Fibroblast of mammary gland (primary cell): Measurements from ENCODE around the gene SLC4A7.
"Not testable (repeated sequence)": the region's sequence is repeated elsewhere in the genome, so short reads cannot be mapped to it uniquely, and the experiment has no call there.

ENCODE experiments used
- DNase-seq: peaks from one replicate; pipeline ENCODE4 v3.0.0-alpha.2; 2010; ENCODE audit warnings: low read depth
- H3K4me3 ChIP-seq: 2 replicates; pipeline ENCODE4 v1.5.1; 2011; ENCODE audit warnings: low read depth, mild to moderate bottlenecking, low read length, moderate library complexity; ENCODE audit not compliant: control insufficient read depth
- TF ChIP-seq, protein P1 (sequence below): conservative IDR thresholded peaks from 2 replicates; pipeline ENCODE4 v1.5.1; 2011; ENCODE audit warnings: low read depth, low read length, inconsistent platforms; ENCODE audit not compliant: control insufficient read depth, insufficient read depth

The SLC4A7 gene

DNA sequence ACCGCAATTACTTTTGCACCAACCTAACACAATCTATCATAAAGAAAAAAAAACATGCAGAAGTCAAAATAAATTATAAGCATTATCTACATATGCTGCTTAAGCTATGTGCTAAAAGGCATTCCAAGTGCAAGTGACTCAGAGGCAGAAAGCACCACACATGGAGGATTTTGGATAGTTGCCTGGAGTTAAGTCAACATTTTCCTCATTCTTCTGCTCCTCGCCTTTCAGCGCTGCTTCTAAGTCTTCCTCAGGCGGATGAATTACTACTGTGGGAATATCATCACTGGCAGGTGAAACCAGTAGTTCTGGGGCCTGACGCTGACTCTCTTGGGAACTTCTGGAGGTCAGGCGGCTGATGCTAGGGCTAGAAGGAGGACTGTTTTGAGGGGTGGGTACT is 53.1 kb downstream of the SLC4A7 start:
- TF ChIP-seq, protein P1, sequence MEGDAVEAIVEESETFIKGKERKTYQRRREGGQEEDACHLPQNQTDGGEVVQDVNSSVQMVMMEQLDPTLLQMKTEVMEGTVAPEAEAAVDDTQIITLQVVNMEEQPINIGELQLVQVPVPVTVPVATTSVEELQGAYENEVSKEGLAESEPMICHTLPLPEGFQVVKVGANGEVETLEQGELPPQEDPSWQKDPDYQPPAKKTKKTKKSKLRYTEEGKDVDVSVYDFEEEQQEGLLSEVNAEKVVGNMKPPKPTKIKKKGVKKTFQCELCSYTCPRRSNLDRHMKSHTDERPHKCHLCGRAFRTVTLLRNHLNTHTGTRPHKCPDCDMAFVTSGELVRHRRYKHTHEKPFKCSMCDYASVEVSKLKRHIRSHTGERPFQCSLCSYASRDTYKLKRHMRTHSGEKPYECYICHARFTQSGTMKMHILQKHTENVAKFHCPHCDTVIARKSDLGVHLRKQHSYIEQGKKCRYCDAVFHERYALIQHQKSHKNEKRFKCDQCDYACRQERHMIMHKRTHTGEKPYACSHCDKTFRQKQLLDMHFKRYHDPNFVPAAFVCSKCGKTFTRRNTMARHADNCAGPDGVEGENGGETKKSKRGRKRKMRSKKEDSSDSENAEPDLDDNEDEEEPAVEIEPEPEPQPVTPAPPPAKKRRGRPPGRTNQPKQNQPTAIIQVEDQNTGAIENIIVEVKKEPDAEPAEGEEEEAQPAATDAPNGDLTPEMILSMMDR = no peak
- H3K4me3 ChIP-seq = no peak overlapping the region

DNA sequence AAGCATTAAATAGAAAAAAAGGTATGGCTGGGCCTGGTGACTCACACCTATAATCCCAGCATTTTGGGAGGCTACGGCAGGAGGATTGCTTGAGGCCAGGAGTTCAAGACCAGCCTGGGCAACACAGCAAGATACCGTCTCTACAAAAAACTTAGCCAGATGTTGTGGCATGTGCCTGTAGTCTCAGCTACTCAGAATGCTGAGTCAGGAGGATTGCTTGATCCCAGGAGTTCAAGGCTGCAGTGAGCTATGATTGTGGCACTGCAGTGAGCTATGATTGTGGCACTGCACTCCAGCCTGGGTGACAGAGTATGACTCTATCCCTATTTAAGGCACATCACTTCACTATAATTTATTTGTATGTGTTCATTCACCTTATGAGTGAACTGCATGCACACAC is 54.3 kb downstream of the SLC4A7 start:
- no peak for DNase-seq
- H3K4me3 ChIP-seq = no peak overlapping the region
- TF ChIP-seq, protein P1 = no peak

More for the DNA sequence above, 53.1 kb downstream of the SLC4A7 start:
- DNase-seq = peak; percentile 99

DNA sequence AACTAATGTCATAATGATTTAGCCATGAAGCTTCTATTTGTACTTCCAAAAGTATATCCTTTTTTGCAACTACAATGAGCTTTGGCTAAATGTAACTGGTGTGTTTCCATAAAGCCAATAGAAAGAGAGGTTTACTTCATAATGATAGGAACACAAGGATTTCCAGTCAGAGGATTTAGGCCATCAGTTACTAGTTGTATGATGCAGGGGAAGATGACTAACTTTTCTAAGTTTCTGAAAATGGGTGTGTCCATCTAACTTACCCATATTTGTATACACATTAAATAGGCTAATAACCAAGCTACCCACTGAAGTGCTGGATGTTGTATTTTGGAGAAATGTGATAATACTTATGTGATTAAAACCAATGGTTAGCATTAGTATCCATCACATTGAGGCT is 55.7 kb downstream of the SLC4A7 start:
- DNase-seq = peak; percentile 58
- TF ChIP-seq, protein P1 = no peak
- no peak overlapping the region for H3K4me3 ChIP-seq

DNA sequence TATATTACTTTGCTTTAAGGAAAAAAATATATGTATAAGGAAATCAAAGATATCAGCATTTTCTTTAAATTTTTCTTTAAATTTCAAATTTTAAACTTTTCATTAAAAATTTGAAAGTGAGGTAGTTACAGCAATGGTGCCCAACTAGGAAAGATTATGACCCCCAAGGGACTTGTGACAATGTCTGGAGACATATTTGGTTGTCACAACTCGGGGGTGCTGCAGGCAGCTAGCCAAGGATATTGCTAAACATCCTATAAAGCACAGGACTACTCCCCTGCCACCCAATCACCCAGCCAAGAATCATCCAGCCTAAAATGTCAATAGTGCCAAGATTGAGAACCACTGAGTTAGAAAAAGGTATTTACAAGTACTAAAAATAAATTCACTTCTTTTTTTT is 57.3 kb downstream of the SLC4A7 start:
- no peak overlapping the region for H3K4me3 ChIP-seq
- TF ChIP-seq, protein P1 = no peak
- peak; percentile 12 for DNase-seq

DNA sequence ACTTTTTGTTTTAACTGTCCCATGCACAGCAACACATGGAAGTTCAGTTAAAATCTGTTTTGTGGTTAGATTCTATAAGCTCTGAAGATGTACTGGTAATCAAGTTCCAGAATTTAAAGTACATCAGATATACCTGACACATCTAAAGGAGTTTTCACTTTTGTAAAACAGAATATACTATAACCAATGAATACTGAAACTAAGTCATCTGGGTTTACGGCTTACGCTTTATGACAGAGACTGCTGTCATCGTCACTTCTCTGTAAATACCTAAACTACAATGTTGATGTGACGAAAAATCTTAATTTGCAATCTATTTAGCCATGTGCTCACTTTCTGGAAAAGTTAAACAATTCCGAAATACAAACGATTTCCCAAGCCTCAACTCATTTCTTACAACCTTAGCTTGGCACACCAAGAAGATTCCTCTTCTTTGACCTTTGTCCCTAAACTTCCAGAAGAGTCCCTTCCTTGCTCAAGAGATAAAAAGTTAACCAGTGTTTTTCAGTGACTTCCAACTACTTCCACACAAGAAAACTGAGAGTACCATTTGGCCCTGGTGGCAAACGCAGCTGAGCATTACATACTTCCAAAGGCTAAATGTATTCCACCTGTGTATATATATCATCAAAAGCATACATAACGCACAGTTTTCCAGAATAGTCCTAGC is 58.2 kb downstream of the SLC4A7 start:
- DNase-seq = no peak
- no peak overlapping the region for H3K4me3 ChIP-seq
- TF ChIP-seq, protein P1 = no peak

DNA sequence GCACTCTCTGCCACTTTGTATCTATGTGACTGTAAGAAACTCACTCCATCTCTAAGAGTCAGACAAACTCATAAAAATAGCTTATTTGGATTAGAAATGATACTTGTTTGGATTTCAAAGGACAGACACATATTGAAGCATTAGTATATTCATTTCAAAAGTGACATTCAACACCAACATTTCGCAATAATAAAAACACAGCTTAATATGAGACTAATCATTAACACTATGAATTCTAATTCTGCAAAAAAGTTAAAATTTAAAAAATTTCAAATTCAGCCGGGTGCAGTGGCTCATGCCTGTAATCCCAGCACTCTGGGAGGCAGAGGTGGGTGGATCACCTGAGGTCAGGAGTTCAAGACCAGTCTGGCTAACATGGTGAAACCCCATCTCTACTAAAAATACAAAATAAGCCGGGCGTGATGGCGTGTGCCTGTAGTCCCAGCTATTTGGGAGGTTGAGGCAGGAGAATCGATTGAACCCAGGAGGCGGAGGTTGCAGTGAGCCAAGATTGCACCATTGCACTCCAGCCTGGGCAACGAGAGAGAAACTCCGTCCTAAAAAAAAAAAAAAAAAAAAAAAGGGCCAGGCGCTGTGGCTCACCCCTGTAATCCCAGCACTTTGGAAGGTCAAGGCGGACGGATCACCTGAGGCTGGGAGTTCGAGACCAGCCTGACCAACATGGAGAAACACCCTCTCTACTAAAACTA is 59.2 kb downstream of the SLC4A7 start:
- not testable (repeated sequence) for H3K4me3 ChIP-seq, DNase-seq

DNA sequence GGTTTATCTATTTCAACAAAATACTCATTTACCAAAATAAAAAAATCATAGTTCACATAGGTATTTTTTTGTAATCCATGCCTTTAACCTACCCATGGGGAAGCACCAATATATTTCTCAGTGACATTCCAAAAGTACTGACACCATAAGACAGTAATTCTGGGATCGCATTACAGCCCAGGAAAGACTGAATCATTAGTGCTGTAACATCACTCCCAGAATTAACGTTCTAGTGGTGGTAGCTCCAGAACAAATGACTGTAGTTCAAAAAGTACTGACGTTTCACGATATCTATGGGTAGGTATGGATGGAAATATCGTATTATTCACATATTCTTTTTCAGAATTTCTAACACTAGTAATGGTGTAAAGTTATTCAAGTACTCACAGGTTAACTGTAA is 60.7 kb downstream of the SLC4A7 start:
- DNase-seq = peak; percentile 89
- no peak overlapping the region for H3K4me3 ChIP-seq
- TF ChIP-seq, protein P1 = no peak
